ENCODE results near the gene BHLHE23.

GRCh38 chr20:63026582-63027165 lies 19.9 kb upstream of the BHLHE23 start:
- TF ChIP-seq CTCF (IDR thresholded peaks at IDR 0.05) (no peak), POLR2A (IDR thresholded peaks at IDR 0.05) (no peak)
